PFSK-1 (cell line): Measurements from ENCODE around the gene TXNRD3.

Source experiments
- REST ChIP-seq, 2 experiments: IDR thresholded peaks; 2 replicates each; pipeline versions ENCODE4 v1.6.1 to v1.8.0; 2011 to 2012; ENCODE audit warnings: low read depth in 2 of 2, low read length in 2 of 2, control low read depth in 1 of 2, inconsistent platforms in 1 of 2, mild to moderate bottlenecking in 1 of 2, moderate library complexity in 1 of 2; ENCODE audit not compliant: insufficient read depth in 1 of 2
- SIN3A ChIP-seq: IDR thresholded peaks from 2 replicates; pipeline ENCODE4 v1.6.1; 2012; ENCODE audit warnings: mild to moderate bottlenecking, low read length, moderate library complexity, borderline replicate concordance; ENCODE audit not compliant: insufficient read depth

- TF ChIP-seq REST (IDR thresholded peaks at IDR 0.05; ENCODE audit: insufficient read depth in 1 of 2, low read depth in 2 of 2, low read length in 2 of 2) (no peak), SIN3A (no peak)
Measured at GRCh38 chr3:126656371-126657134, 1.6 kb upstream of the TXNRD3 start.
